Chondrocyte (in vitro differentiated cells): ENCODE data around the gene ZNF511. TPM values are rescaled to one million over a fixed set of nuclear protein-coding genes. Genes with fewer than 3 reads are reported as not detected.

Source experiments
- DNase-seq: peaks from one replicate; pipeline ENCODE4 v3.0.0; 2021; ENCODE audit warnings: mixed read lengths, low spot score
- H3K27ac Mint-ChIP-seq: one replicate; pipeline ENCODE4 v1.8.0; 2021; ENCODE audit warnings: mild to moderate bottlenecking, moderate library complexity, mixed read lengths; ENCODE audit not compliant: unreplicated experiment
- H3K27me3 Mint-ChIP-seq: 2 replicates; pipeline ENCODE4 v1.8.0; 2021; ENCODE audit warnings: low read depth, mixed read lengths
- H3K36me3 Mint-ChIP-seq: 2 replicates; pipeline ENCODE4 v1.8.0; 2021; ENCODE audit warnings: low read depth, mixed read lengths
- H3K4me1 Mint-ChIP-seq: 2 replicates; pipeline ENCODE4 v1.8.0; 2021; ENCODE audit warnings: low read depth, mild to moderate bottlenecking, mixed read lengths
- H3K4me3 Mint-ChIP-seq: one replicate; pipeline ENCODE4 v1.8.0; 2021; ENCODE audit warnings: mild to moderate bottlenecking, moderate library complexity, mixed read lengths; ENCODE audit not compliant: unreplicated experiment
- H3K9me3 Mint-ChIP-seq: 2 replicates; pipeline ENCODE4 v1.8.0; 2021; ENCODE audit warnings: low read depth, mixed read lengths
- CTCF ChIP-seq: fragments of 200-600 bp; sonication (generic); IDR thresholded peaks from 2 replicates; pipeline ENCODE4 v1.5.0; 2021; ENCODE audit warnings: antibody characterized with exemption, mild to moderate bottlenecking, moderate library complexity
- total RNA-seq: library from RNA; stranded (reverse); gene quantifications from 3 replicates; pipeline ENCODE4 v1.2.1, GENCODE V29; 2021

The ZNF511 gene
- total RNA-seq, 1 donor from 2014 or later = 25.6 TPM

DNA sequence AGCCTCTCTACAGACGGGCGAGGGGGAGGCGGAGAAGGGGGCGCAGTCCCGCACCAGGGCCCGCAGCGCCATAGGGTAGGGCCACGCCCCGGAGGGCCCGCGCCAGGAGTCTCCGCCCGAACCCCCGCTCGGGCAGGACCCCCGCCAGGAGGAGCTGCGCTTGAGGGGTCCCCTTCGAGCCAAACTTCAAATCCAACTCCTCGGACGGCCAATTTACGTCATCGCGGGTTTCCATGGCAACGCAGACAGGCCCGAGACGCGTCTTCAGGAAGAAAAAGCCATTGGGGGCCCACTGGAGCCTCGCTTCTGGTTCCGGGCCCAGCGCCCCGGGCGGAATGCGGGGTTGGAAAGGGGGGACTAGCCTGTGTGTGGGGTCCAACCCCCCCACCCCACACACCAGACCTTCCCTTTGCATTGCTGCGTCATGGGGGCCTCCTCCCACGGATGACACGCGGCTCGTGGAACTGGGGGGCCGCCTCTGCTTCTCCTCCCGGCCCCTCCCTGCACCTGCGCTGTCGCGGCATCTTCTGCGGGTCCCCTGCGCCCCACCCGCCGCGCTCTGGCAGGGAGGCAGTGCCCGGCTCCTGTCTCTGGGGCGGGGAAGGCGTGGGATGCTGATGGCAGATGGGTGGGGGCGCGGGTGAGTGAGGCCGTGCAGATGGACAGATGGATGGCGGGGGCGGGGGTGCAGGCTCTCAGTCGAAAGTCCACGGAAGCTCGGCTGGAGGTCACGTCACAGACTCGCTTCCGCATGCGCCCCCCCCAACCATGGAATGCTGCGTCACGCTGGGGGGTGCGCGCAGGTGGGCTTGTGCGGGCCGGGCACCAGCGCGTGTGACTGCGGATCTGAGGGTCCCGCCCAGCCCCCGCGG lies 26.8 kb downstream of the ZNF511 start:
- Mint-ChIP-seq H3K4me3 (peak overlapping the region; percentile 70), H3K27me3 (peaks cover 22% of the 10 kb centered on the region), H3K36me3 (no peaks in the 10 kb centered on the region), H3K4me1 (peaks cover 3% of the 10 kb centered on the region), H3K27ac (no peak overlapping the region), H3K9me3 (no peaks in the 10 kb centered on the region)
- TF ChIP-seq CTCF = no peak
- peak; percentile 86 for DNase-seq

DNA sequence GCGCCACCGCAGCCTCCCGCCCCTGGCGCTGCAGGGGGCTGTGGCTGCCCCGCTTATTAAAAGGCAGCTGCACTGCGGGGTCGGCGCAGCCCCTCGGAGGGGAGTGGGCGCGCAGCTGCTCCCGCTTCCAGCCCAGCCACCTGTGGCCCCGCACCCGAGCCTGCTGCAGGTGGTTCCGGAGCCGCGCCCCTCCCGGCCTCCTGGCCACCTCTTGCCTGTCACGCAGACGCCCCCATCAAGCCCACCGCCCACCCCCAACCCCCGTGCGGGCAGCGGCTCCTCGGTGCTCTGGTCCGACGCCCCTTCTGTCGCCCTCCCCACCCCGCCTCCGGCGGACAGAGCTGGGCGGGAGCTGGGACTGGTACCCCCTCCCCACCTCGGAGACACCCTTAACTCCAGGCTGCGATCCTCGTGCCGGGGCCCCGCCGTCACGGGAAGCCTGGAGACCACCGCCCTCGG lies 27.4 kb downstream of the ZNF511 start:
- Mint-ChIP-seq H3K27me3 (peaks cover 22% of the 10 kb centered on the region), H3K36me3 (no peaks in the 10 kb centered on the region), H3K9me3 (no peaks in the 10 kb centered on the region), H3K27ac (no peak overlapping the region), H3K4me1 (peaks cover 3% of the 10 kb centered on the region), H3K4me3 (no peak overlapping the region)
- DNase-seq = peak; percentile 86
- TF ChIP-seq CTCF = no peak

GRCh38 chr10:133336577-133337369 lies 28.1 kb downstream of the ZNF511 start, which contains the start of gene CALY:
TSS of gene CALY (minus strand) at chr10:133336896. CDS start at chr10:133328989, 7,907 bp downstream.
- peaks cover 3% of the 10 kb centered on the region for H3K4me1 Mint-ChIP-seq
- no peak for DNase-seq
- H3K4me3 Mint-ChIP-seq = peak within 1 kb of the TSS; percentile 70
- H3K9me3 Mint-ChIP-seq = peaks cover 3% of the 10 kb centered on the region
- no peaks in the 10 kb centered on the region for H3K36me3 Mint-ChIP-seq
- H3K27me3 Mint-ChIP-seq = peaks cover 26% of the 10 kb centered on the region
- TF ChIP-seq CTCF = no peak
- no peak within 1 kb of the TSS for H3K27ac Mint-ChIP-seq

- no peak for TF ChIP-seq CTCF
- no peaks in the 10 kb centered on the region for H3K36me3 Mint-ChIP-seq
Observed at GRCh38 chr10:133337370-133337725, 28.6 kb downstream of the ZNF511 start.

More at GRCh38 chr10:133337370-133337725, 28.6 kb downstream of the ZNF511 start:
- no peak overlapping the region for H3K27ac Mint-ChIP-seq
- peaks cover 23% of the 10 kb centered on the region for H3K27me3 Mint-ChIP-seq
- DNase-seq = no peak
- H3K4me3 Mint-ChIP-seq = no peak overlapping the region
- H3K9me3 Mint-ChIP-seq = peaks cover 5% of the 10 kb centered on the region
- H3K4me1 Mint-ChIP-seq = peaks cover 3% of the 10 kb centered on the region
